Parathyroid adenoma (tissue), 2 donors: Measurements from ENCODE around the gene CMTM5.
"Not testable (repeated sequence)": the region's sequence is repeated elsewhere in the genome, so short reads cannot be mapped to it uniquely, and the experiment has no call there.

Experiments used
- H2AFZ ChIP-seq: fragments of 300-600 bp; sonication (generic); one replicate; pipeline ENCODE4 v1.7.0; 2017; ENCODE audit warnings: antibody characterized with exemption, mild to moderate bottlenecking
- H3K27ac ChIP-seq: fragments of 300-600 bp; sonication (generic); one replicate; pipeline ENCODE4 v1.7.0; 2017
- H3K27me3 ChIP-seq: fragments of 300-600 bp; sonication (generic); one replicate; pipeline ENCODE4 v1.7.0; 2017; ENCODE audit warnings: low read length; ENCODE audit not compliant: control insufficient read depth, insufficient read depth
- H3K36me3 ChIP-seq: fragments of 300-600 bp; sonication (generic); one replicate; pipeline ENCODE4 v1.7.0; 2017; ENCODE audit warnings: low read length; ENCODE audit not compliant: control insufficient read depth, insufficient read depth
- H3K4me1 ChIP-seq: fragments of 300-600 bp; sonication (generic); one replicate; pipeline ENCODE4 v1.7.0; 2017; ENCODE audit warnings: control low read depth
- H3K4me2 ChIP-seq: fragments of 300-600 bp; sonication (generic); one replicate; pipeline ENCODE4 v1.7.0; 2017; ENCODE audit warnings: low read length
- H3K4me3 ChIP-seq: fragments of 300-600 bp; sonication (generic); one replicate; pipeline ENCODE4 v1.7.0; 2017; ENCODE audit warnings: low read depth, low read length
- H3K79me2 ChIP-seq: fragments of 300-600 bp; sonication (generic); one replicate; pipeline ENCODE4 v1.7.0; 2017; ENCODE audit warnings: control low read depth
- H3K9ac ChIP-seq: fragments of 300-600 bp; sonication (generic); one replicate; pipeline ENCODE4 v1.7.0; 2017; ENCODE audit warnings: mild to moderate bottlenecking
- H3K9me3 ChIP-seq: fragments of 300-600 bp; sonication (generic); one replicate; pipeline ENCODE4 v1.7.0; 2017; ENCODE audit warnings: low read length; ENCODE audit not compliant: control insufficient read depth
- CTCF ChIP-seq: fragments of 300-600 bp; sonication (generic); IDR thresholded peaks from one replicate; pipeline ENCODE4 v1.7.0; 2017; ENCODE audit warnings: antibody characterized with exemption, mild to moderate bottlenecking
- donor health status: primary hyperparathyroidism.

The CMTM5 gene

DNA sequence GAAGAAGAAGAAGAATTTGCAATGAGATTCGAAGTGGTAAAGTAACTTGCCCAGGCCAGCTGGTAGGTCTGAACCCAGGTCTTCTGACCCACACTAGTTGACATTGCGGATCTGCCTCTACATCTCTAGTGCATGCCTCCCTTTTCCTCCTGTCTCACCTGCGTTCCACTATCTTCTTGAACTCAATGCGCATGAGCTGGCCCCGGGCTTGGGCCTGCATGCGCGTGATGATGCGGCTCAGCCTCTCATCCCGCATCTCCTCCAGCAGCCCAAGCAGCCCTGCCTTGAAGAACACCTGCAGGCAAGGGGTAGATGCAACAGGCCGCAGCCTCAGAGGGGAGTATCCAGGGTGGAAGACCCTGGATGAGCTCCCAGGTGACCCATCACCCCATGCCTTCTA is 19.3 kb downstream of the CMTM5 start:
- no peak overlapping the region for H2AFZ ChIP-seq
- no peak for TF ChIP-seq CTCF
- H3K4me1 ChIP-seq: no peaks in the 10 kb centered on the region
- no peaks in the 10 kb centered on the region for H3K79me2 ChIP-seq
- no peak overlapping the region for H3K27ac ChIP-seq
- no peaks in the 10 kb centered on the region for H3K36me3 ChIP-seq
- H3K9ac ChIP-seq: no peak overlapping the region
- no peaks in the 10 kb centered on the region for H3K9me3 ChIP-seq
- H3K4me3 ChIP-seq: no peak overlapping the region
- H3K4me2 ChIP-seq: no peak overlapping the region
- no peaks in the 10 kb centered on the region for H3K27me3 ChIP-seq

GRCh38 chr14:23396781-23397407 is 20.0 kb downstream of the CMTM5 start:
- H3K36me3 ChIP-seq: no peaks in the 10 kb centered on the region
- no peak for TF ChIP-seq CTCF

GRCh38 chr14:23398348-23398747 is 21.5 kb downstream of the CMTM5 start:
- H3K9ac ChIP-seq: no peak overlapping the region
- no peaks in the 10 kb centered on the region for H3K36me3 ChIP-seq
- no peaks in the 10 kb centered on the region for H3K4me1 ChIP-seq
- no peak for TF ChIP-seq CTCF
- no peaks in the 10 kb centered on the region for H3K27me3 ChIP-seq
- no peaks in the 10 kb centered on the region for H3K9me3 ChIP-seq
- H3K4me2 ChIP-seq: no peak overlapping the region
- no peak overlapping the region for H2AFZ ChIP-seq
- no peak overlapping the region for H3K4me3 ChIP-seq
- H3K79me2 ChIP-seq: no peaks in the 10 kb centered on the region
- H3K27ac ChIP-seq: no peak overlapping the region

More at GRCh38 chr14:23396781-23397407, 20.0 kb downstream of the CMTM5 start:
- no peaks in the 10 kb centered on the region for H3K4me1 ChIP-seq
- H3K9me3 ChIP-seq: no peaks in the 10 kb centered on the region
- H3K9ac ChIP-seq: no peak overlapping the region
- H3K4me2 ChIP-seq: no peak overlapping the region
- no peak overlapping the region for H3K4me3 ChIP-seq
- no peaks in the 10 kb centered on the region for H3K27me3 ChIP-seq
- H3K79me2 ChIP-seq: no peaks in the 10 kb centered on the region
- H2AFZ ChIP-seq: no peak overlapping the region
- no peak overlapping the region for H3K27ac ChIP-seq

DNA sequence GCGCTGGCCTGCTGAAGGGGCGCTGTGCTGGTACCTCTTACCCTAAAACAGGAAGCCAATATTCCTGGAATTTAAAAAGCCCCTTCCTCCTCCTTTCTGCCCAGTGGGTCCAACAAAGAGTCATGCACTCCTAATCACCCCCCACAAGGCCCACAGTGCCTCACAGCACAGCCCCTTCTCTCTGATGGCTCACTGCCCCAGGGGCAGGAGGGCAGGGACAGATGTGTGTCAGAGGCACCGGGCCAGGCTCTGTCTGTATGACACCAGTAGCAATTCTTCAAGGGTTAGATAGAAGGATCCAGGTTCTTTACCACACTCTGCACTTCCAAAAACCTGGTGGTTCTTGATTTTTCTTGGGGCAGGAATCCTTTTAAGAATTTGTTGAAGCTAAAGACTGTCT is 22.3 kb downstream of the CMTM5 start:
- H3K27me3 ChIP-seq: no peaks in the 10 kb centered on the region
- H3K27ac ChIP-seq: no peak overlapping the region
- TF ChIP-seq CTCF: no peak
- no peaks in the 10 kb centered on the region for H3K36me3 ChIP-seq
- no peak overlapping the region for H2AFZ ChIP-seq
- no peak overlapping the region for H3K4me3 ChIP-seq
- no peaks in the 10 kb centered on the region for H3K79me2 ChIP-seq
- H3K4me2 ChIP-seq: no peak overlapping the region
- no peak overlapping the region for H3K9ac ChIP-seq
- no peaks in the 10 kb centered on the region for H3K4me1 ChIP-seq
- no peaks in the 10 kb centered on the region for H3K9me3 ChIP-seq

DNA sequence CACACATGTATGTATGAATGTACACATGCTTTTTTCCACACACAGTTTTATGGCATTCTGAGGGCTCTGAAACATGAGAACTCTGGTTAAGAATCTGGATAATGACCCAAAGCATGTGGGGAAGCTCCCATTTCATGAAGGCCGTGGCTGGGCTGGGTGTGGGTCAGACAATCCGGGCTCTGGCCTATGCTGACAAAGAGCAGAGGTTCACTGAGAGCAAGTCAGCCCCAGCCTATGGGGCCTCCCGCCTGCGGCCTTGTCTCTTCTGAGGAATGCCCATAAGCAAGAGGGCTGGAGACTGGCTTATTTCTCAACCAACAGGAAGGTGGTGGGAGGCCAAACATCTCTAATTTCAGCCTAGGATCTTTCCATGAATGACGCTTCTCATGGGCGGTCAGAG is 22.7 kb downstream of the CMTM5 start:
- no peak overlapping the region for H3K4me2 ChIP-seq
- no peak overlapping the region for H3K9ac ChIP-seq
- no peak overlapping the region for H3K27ac ChIP-seq
- H3K9me3 ChIP-seq: no peaks in the 10 kb centered on the region
- no peaks in the 10 kb centered on the region for H3K79me2 ChIP-seq
- H3K27me3 ChIP-seq: no peaks in the 10 kb centered on the region
- no peak overlapping the region for H2AFZ ChIP-seq
- TF ChIP-seq CTCF: no peak
- no peaks in the 10 kb centered on the region for H3K4me1 ChIP-seq
- no peaks in the 10 kb centered on the region for H3K36me3 ChIP-seq
- H3K4me3 ChIP-seq: no peak overlapping the region

DNA sequence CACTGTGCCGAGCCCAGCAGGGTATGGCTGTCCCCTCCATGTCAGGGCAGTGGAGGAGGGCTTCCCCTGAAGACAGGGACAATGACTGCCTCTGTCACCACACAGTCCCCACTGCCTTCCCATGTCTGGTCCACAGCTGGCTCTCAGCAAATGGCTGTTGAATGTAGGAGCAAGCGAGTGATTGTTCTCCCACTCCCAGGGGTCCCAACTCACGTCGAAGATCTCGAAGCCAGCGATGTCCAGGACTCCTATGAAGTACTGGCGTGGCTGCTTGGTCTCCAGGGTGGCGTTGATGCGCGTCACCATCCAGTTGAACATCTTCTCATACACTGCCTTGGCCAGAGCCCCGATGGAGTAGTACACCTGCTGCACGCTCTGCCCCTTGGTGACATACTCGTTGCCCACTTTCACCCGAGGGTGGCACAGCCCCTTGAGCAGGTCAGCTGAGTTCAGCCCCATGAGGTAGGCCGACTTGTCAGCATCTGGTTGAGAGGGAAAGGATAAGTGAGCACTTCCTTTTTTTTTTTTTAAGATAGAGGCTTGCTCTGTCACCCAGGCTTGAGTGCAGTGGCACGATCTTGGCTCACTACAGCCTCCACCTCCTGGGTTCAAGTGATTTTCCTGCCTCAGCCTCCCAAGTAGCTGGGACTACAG is 23.8 kb downstream of the CMTM5 start:
- not testable (repeated sequence) for H3K27ac ChIP-seq, H3K4me2 ChIP-seq, H2AFZ ChIP-seq, H3K4me1 ChIP-seq, H3K36me3 ChIP-seq, H3K27me3 ChIP-seq, H3K9me3 ChIP-seq, H3K9ac ChIP-seq, H3K4me3 ChIP-seq, H3K79me2 ChIP-seq
